NT2/D1 (cell line): ENCODE results near the gene IFNLR1.

ENCODE experiments used
- DNase-seq: peaks from one replicate; pipeline ENCODE4 v3.0.0-alpha.2; 2011; ENCODE audit warnings: low read depth, low spot score
- H3K27me3 ChIP-seq: 2 replicates; pipeline ENCODE4 v1.6.0; 2011; ENCODE audit warnings: mild to moderate bottlenecking; ENCODE audit not compliant: insufficient read length, insufficient read depth
- H3K36me3 ChIP-seq: 2 replicates; pipeline ENCODE4 v1.6.1; 2011; ENCODE audit warnings: mild to moderate bottlenecking, low read length, mixed read lengths; ENCODE audit not compliant: insufficient read depth, insufficient read length
- H3K4me1 ChIP-seq: 2 replicates; pipeline ENCODE4 v1.5.1; 2011; ENCODE audit not compliant: insufficient read depth, insufficient read length
- H3K4me3 ChIP-seq: 2 replicates; pipeline ENCODE4 v1.5.1; 2011; ENCODE audit warnings: low read depth; ENCODE audit not compliant: insufficient read length
- H3K9ac ChIP-seq: 2 replicates; pipeline ENCODE4 v1.6.0; 2011; ENCODE audit warnings: low read depth; ENCODE audit not compliant: insufficient read length
- H3K9me3 ChIP-seq: 2 replicates; pipeline ENCODE4 v1.5.1; 2011; ENCODE audit warnings: mild to moderate bottlenecking, low read length; ENCODE audit not compliant: insufficient read depth
- SUZ12 ChIP-seq: IDR thresholded peaks from 2 replicates; pipeline ENCODE4 v1.6.1; 2011; ENCODE audit not compliant: insufficient read length, insufficient read depth; ENCODE audit errors: extremely low read depth
- YY1 ChIP-seq: IDR thresholded peaks from 2 replicates; pipeline ENCODE4 v1.6.1; 2011; ENCODE audit not compliant: insufficient read length, insufficient read depth
- ZNF274 ChIP-seq: IDR thresholded peaks from 2 replicates; pipeline ENCODE4 v1.6.1; 2011; ENCODE audit warnings: mild to moderate bottlenecking, low read depth, low read length

The IFNLR1 gene

GRCh38 chr1:24164004-24164403 is 23.1 kb downstream of the IFNLR1 start:
- Histone ChIP-seq H3K9ac (no peak overlapping the region), H3K9me3 (no peaks in the 10 kb centered on the region), H3K27me3 (no peaks in the 10 kb centered on the region), H3K36me3 (peaks cover 16% of the 10 kb centered on the region), H3K4me1 (peaks cover 6% of the 10 kb centered on the region), H3K4me3 (no peak overlapping the region)
- no peak for DNase-seq
- TF ChIP-seq SUZ12 (no peak), YY1 (no peak), ZNF274 (no peak)

GRCh38 chr1:24162201-24162600 is 24.9 kb downstream of the IFNLR1 start:
- DNase-seq: no peak
- peaks cover 6% of the 10 kb centered on the region for H3K4me1 ChIP-seq
- H3K4me3 ChIP-seq: no peak overlapping the region
- no peak for TF ChIP-seq YY1
- TF ChIP-seq ZNF274: no peak
- TF ChIP-seq SUZ12: no peak
- H3K9ac ChIP-seq: no peak overlapping the region
- H3K9me3 ChIP-seq: no peaks in the 10 kb centered on the region
- H3K36me3 ChIP-seq: peaks cover 30% of the 10 kb centered on the region
- no peaks in the 10 kb centered on the region for H3K27me3 ChIP-seq

GRCh38 chr1:24161270-24161669 is 25.8 kb downstream of the IFNLR1 start:
- DNase-seq: no peak
- no peaks in the 10 kb centered on the region for H3K9me3 ChIP-seq
- H3K36me3 ChIP-seq: peaks cover 39% of the 10 kb centered on the region
- no peak overlapping the region for H3K9ac ChIP-seq
- no peak overlapping the region for H3K4me3 ChIP-seq
- TF ChIP-seq YY1: no peak
- TF ChIP-seq SUZ12: no peak
- TF ChIP-seq ZNF274: no peak
- peaks cover 6% of the 10 kb centered on the region for H3K4me1 ChIP-seq
- H3K27me3 ChIP-seq: no peaks in the 10 kb centered on the region

- TF ChIP-seq SUZ12 (no peak), YY1 (no peak), ZNF274 (no peak)
Measured at GRCh38 chr1:24159366-24159765, 27.7 kb downstream of the IFNLR1 start.

GRCh38 chr1:24157918-24158481 is 29.1 kb downstream of the IFNLR1 start:
- no peaks in the 10 kb centered on the region for H3K27me3 ChIP-seq
- H3K9ac ChIP-seq: no peak overlapping the region
- H3K9me3 ChIP-seq: no peaks in the 10 kb centered on the region
- no peak for DNase-seq
- H3K4me1 ChIP-seq: peaks cover 11% of the 10 kb centered on the region
- H3K4me3 ChIP-seq: no peak overlapping the region
- TF ChIP-seq SUZ12: no peak
- TF ChIP-seq YY1: no peak
- no peak for TF ChIP-seq ZNF274
- H3K36me3 ChIP-seq: peaks cover 48% of the 10 kb centered on the region

More at GRCh38 chr1:24159366-24159765, 27.7 kb downstream of the IFNLR1 start:
- Histone ChIP-seq H3K9me3 (no peaks in the 10 kb centered on the region), H3K27me3 (no peaks in the 10 kb centered on the region), H3K36me3 (peaks cover 48% of the 10 kb centered on the region), H3K9ac (no peak overlapping the region), H3K4me3 (no peak overlapping the region), H3K4me1 (peaks cover 6% of the 10 kb centered on the region)
- DNase-seq: no peak

- Histone ChIP-seq H3K27me3 (no peaks in the 10 kb centered on the region), H3K9ac (no peak overlapping the region), H3K4me1 (peaks cover 17% of the 10 kb centered on the region), H3K4me3 (no peak overlapping the region), H3K9me3 (no peaks in the 10 kb centered on the region), H3K36me3 (peaks cover 48% of the 10 kb centered on the region)
- DNase-seq: no peak
- TF ChIP-seq YY1 (no peak), SUZ12 (no peak)
Measured at GRCh38 chr1:24156542-24157260, 30.4 kb downstream of the IFNLR1 start.

- H3K4me3 ChIP-seq: no peak overlapping the region
- peaks cover 48% of the 10 kb centered on the region for H3K36me3 ChIP-seq
- peaks cover 11% of the 10 kb centered on the region for H3K4me1 ChIP-seq
- DNase-seq: no peak
- H3K27me3 ChIP-seq: no peaks in the 10 kb centered on the region
- no peaks in the 10 kb centered on the region for H3K9me3 ChIP-seq
- TF ChIP-seq YY1 (no peak), SUZ12 (no peak), ZNF274 (no peak)
- no peak overlapping the region for H3K9ac ChIP-seq
Measured at GRCh38 chr1:24155011-24155782, 31.9 kb downstream of the IFNLR1 start.
